ENCODE results near the gene TTC3. TPM values are rescaled to one million over a fixed set of nuclear protein-coding genes. Genes with fewer than 3 reads are reported as not detected.

Gene TTC3
- total and polyA plus RNA-seq, 2 experiments from 2014 or later = 146 to 196 TPM

DNA sequence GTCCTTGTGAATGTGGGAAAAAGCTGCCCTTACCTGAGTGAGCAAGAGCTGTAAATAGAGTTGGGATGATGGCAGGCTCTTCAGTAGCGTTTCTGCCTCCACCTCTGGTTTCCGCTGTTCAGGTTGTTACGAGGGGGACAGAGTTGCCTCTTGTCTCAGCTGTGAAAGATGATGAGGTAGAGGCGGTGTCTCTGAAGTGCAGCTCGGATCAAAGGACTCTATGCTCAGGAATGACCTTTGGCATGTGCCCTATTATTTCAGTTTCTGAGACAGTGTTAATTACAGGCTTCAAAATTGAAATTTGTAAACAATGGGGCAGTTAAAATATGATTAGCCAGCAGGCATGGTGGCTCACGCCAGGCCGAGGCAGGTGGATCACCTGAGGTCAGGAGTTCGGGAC lies 123.8 kb downstream of the TTC3 start:
- TF ChIP-seq EZH2 (IDR thresholded peaks at IDR 0.05; ENCODE audit: borderline replicate concordance) (no peak), EZH2phosphoT487 (IDR thresholded peaks at IDR 0.05; ENCODE audit: low read depth, severe bottlenecking, unreplicated experiment) (no peak)
- TF ChIP-seq, protein P1, sequence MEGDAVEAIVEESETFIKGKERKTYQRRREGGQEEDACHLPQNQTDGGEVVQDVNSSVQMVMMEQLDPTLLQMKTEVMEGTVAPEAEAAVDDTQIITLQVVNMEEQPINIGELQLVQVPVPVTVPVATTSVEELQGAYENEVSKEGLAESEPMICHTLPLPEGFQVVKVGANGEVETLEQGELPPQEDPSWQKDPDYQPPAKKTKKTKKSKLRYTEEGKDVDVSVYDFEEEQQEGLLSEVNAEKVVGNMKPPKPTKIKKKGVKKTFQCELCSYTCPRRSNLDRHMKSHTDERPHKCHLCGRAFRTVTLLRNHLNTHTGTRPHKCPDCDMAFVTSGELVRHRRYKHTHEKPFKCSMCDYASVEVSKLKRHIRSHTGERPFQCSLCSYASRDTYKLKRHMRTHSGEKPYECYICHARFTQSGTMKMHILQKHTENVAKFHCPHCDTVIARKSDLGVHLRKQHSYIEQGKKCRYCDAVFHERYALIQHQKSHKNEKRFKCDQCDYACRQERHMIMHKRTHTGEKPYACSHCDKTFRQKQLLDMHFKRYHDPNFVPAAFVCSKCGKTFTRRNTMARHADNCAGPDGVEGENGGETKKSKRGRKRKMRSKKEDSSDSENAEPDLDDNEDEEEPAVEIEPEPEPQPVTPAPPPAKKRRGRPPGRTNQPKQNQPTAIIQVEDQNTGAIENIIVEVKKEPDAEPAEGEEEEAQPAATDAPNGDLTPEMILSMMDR (IDR thresholded peaks at IDR 0.05; ENCODE audit: poor library complexity) = no peak
- H3K4me3 ChIP-seq = no peak overlapping the region
- no peak for DNase-seq (ENCODE audit: low spot score)
- no peak overlapping the region for H3K27ac ChIP-seq
- H3K9me3 ChIP-seq (ENCODE audit: low read depth) = no peaks in the 10 kb centered on the region
- H3K36me3 ChIP-seq (replicated peaks; ENCODE audit: insufficient read depth, low read depth) = no peaks in the 10 kb centered on the region
- no peaks in the 10 kb centered on the region for H3K79me2 ChIP-seq
- no peaks in the 10 kb centered on the region for H4K20me1 ChIP-seq (ENCODE audit: insufficient read depth, poor library complexity, severe bottlenecking)
- no peak overlapping the region for H3K4me2 ChIP-seq
- 96% methylated on average over 8 of the region's 8 CpGs for WGBS (ENCODE audit: low lambda C conversion rate, missing lambda C conversion rate)
- no peak overlapping the region for H2AFZ ChIP-seq
- no peaks in the 10 kb centered on the region for H3K9me2 ChIP-seq (replicated peaks; ENCODE audit: insufficient read depth)
- H3K4me1 ChIP-seq (ENCODE audit: insufficient read depth) = no peaks in the 10 kb centered on the region
- no peaks in the 10 kb centered on the region for H3K27me3 ChIP-seq

DNA sequence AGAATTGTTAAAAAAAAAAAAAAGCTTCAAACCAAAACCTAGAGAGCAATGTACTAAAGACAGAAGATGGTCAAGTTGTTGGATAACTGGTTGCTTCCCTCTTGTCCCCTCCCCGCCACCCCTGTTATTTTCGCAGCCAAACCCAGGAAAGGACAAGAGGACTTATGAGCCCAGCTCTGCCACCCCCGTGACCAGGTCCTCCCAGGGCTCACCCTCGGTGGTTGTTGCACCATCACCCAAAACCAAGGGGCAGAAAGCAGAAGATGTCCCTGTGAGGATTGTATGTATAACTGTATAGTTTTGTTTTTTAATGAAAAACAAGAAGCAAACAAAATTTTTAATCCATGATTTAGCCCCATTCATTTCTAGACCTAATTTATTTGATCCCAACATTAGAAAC lies 124.7 kb downstream of the TTC3 start:
- Histone ChIP-seq H3K9me2 (replicated peaks; ENCODE audit: insufficient read depth) (no peaks in the 10 kb centered on the region), H3K27me3 (no peaks in the 10 kb centered on the region), H4K20me1 (ENCODE audit: insufficient read depth, poor library complexity, severe bottlenecking) (no peaks in the 10 kb centered on the region), H3K9me3 (ENCODE audit: low read depth) (no peaks in the 10 kb centered on the region), H3K36me3 (replicated peaks; ENCODE audit: insufficient read depth, low read depth) (no peaks in the 10 kb centered on the region), H3K79me2 (no peaks in the 10 kb centered on the region), H3K27ac (no peak overlapping the region), H3K4me2 (no peak overlapping the region), H3K4me1 (ENCODE audit: insufficient read depth) (no peaks in the 10 kb centered on the region), H2AFZ (no peak overlapping the region), H3K4me3 (no peak overlapping the region)
- TF ChIP-seq, protein P1 (IDR thresholded peaks at IDR 0.05; ENCODE audit: poor library complexity) = no peak
- TF ChIP-seq EZH2 (IDR thresholded peaks at IDR 0.05; ENCODE audit: borderline replicate concordance) (no peak), EZH2phosphoT487 (IDR thresholded peaks at IDR 0.05; ENCODE audit: low read depth, severe bottlenecking, unreplicated experiment) (no peak)
- 94% methylated on average over 4 of the region's 4 CpGs for WGBS (ENCODE audit: low lambda C conversion rate, missing lambda C conversion rate)
- no peak for DNase-seq (ENCODE audit: low spot score)

DNA sequence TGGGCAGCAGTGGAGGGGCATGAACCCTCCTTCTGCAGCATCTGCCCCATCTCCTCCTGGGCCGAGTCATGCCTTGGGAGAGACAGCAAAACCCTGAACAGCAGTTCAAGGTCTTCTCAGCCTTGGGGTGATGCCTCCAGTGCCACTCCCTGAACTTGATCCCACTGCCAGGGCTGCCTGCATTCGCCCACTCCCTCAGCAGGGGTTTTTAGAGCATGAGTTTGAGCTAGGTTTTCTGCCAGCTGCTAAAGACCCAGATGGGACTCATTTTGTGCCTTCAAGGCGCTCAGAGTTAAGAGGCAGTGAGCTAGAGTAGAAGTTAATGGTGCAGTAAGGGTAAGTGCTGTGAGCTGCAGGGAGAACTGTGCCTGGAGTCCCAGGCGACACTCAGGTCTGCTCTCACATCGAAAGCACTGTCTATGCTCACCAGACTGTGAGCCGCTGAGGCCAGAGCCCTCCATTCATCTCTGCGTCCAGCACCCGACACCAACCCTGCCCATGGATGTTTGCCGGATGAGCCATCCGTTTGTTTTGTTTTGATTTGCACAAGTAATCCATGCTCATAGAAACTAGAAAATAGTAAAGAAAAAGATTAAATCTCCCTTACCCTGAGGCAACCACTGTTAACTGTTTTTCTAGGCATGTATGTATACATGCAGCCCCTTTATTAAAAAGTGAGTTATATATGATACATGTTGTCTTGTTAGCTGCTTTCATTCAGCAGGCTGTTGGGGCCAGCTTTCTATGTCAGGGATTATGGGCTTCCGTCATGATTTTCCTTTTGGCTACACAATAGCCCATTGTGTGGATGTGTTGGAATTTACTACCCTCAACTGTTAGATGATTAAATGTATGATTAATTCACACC lies 126.2 kb downstream of the TTC3 start:
- TF ChIP-seq, protein P1 (IDR thresholded peaks at IDR 0.05; ENCODE audit: poor library complexity) = no peak
- TF ChIP-seq EZH2phosphoT487 (IDR thresholded peaks at IDR 0.05; ENCODE audit: low read depth, severe bottlenecking, unreplicated experiment) = no peak
- TF ChIP-seq EZH2 (IDR thresholded peaks at IDR 0.05; ENCODE audit: borderline replicate concordance) = no peak
- Histone ChIP-seq H3K9me2 (replicated peaks; ENCODE audit: insufficient read depth) (no peaks in the 10 kb centered on the region), H3K4me3 (no peak overlapping the region), H3K79me2 (no peaks in the 10 kb centered on the region), H3K36me3 (replicated peaks; ENCODE audit: insufficient read depth, low read depth) (no peaks in the 10 kb centered on the region), H3K27me3 (no peaks in the 10 kb centered on the region), H3K4me1 (ENCODE audit: insufficient read depth) (no peaks in the 10 kb centered on the region), H3K9me3 (ENCODE audit: low read depth) (no peaks in the 10 kb centered on the region), H3K27ac (no peak overlapping the region), H3K4me2 (no peak overlapping the region), H2AFZ (no peak overlapping the region), H4K20me1 (ENCODE audit: insufficient read depth, poor library complexity, severe bottlenecking) (no peaks in the 10 kb centered on the region)
- WGBS (ENCODE audit: low lambda C conversion rate, missing lambda C conversion rate) = 92% methylated on average over 11 of the region's 11 CpGs
- DNase-seq (ENCODE audit: low spot score) = no peak
